Thyroid gland (tissue), 4 donors: ENCODE measurements around the gene GRAMD1B. TPM values are rescaled to one million over a fixed set of nuclear protein-coding genes. Genes with fewer than 3 reads are reported as not detected.

Source experiments
- DNase-seq, 2 donors: peaks; one replicate each; pipeline ENCODE4 v3.0.0-alpha.2; 2019
- H3K27ac ChIP-seq, 3 donors: fragments of 200-600 bp; sonication (generic); 1 replicate in 2 of 3; 2 replicates in 1 of 3; pipeline ENCODE4 v1.5.1; 2016 to 2019; ENCODE audit warnings: mild to moderate bottlenecking in 1 of 3, moderate library complexity in 1 of 3
- H3K27me3 ChIP-seq: fragments of 200-600 bp; sonication (generic); one replicate; pipeline ENCODE4 v1.5.1; 2019
- H3K36me3 ChIP-seq, 2 donors: fragments of 200-600 bp; sonication (generic); one replicate each; pipeline ENCODE4 v1.5.1; 2016 to 2019
- H3K4me1 ChIP-seq, 2 donors: fragments of 200-600 bp; sonication (generic); one replicate each; pipeline ENCODE4 v1.5.1; 2017 to 2019
- H3K4me3 ChIP-seq, 3 donors: fragments of 200-600 bp; sonication (generic); replicated peaks in 1 of 3; 1 replicate in 2 of 3; 2 replicates in 1 of 3; pipeline ENCODE4 v1.5.1; 2016; ENCODE audit warnings: mild to moderate bottlenecking in 1 of 3
- H3K9me3 ChIP-seq: fragments of 200-600 bp; sonication (generic); one replicate; pipeline ENCODE4 v1.5.1; 2017
- POLR2A ChIP-seq, 2 donors: fragments of 450-650 bp; IDR thresholded peaks; one replicate each; pipeline ENCODE4 v1.6.1; 2017; ENCODE audit warnings: antibody characterized with exemption in 2 of 2, mild to moderate bottlenecking in 2 of 2, moderate library complexity in 1 of 2
- WGBS, 2 donors: methylation state at CpG; one replicate each; pipeline ENCODE4 v1.1.5; 2017; 5-methylcytosine and 5-hydroxymethylcytosine counted together
- intact Hi-C: fragments of 100-400 bp; cut with DNase I; formaldehyde crosslinking; loops from one replicate; pipeline ENCODE4 v1.15.1; 2023
- total RNA-seq, 4 donors: library from RNA; depleted of rRNA; stranded (reverse); fragments of >200 nt; gene quantifications; one replicate each; pipeline ENCODE4 v1.2.3, GENCODE V29; 2016
- TF ChIP-seq, protein P1 (sequence below), 6 experiments: fragments of 200-600 bp in 3 of 6; fragments of 450-650 bp in 3 of 6; sonication (generic) in 3 of 6; IDR thresholded peaks; one replicate each; pipeline ENCODE4 v1.5.1; 2016 to 2019; ENCODE audit warnings: antibody characterized with exemption in 6 of 6, mild to moderate bottlenecking in 2 of 6, inconsistent platforms in 1 of 6, moderate library complexity in 1 of 6

The GRAMD1B gene
- total RNA-seq, 4 donors from 2014 or later: 7.0 to 22.7 (median 9.2) TPM

DNA sequence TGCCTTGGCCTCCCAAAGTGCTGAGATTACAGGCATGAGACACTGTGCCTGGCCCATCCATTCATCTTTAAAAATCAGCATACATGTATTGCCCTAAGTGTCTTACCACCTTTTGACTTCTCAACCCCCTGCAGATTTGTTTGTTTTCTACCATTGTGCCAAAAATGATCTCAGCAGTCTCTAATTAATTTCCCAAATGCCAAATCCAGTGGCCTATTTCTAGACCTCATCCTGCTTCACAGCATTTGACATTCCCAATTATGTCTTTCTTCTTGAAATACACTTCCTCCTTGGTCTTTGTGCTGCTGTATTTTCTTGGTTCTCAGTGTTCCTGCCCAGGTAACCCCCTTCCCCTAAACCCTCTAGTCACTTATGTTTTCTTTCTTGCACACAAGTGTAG lies 46.0 kb upstream of the GRAMD1B start:
- Histone ChIP-seq H3K9me3 (no peaks in the 10 kb centered on the region), H3K36me3 (no peaks in the 10 kb centered on the region), H3K27me3 (no peaks in the 10 kb centered on the region), H3K4me3 (no peak overlapping the region), H3K27ac (no peak overlapping the region), H3K4me1 (peaks cover 0 to 25% of the 10 kb centered on the region in 2 donors)
- intact Hi-C loops: no loop called here
- no peak for DNase-seq
- TF ChIP-seq, protein P1, sequence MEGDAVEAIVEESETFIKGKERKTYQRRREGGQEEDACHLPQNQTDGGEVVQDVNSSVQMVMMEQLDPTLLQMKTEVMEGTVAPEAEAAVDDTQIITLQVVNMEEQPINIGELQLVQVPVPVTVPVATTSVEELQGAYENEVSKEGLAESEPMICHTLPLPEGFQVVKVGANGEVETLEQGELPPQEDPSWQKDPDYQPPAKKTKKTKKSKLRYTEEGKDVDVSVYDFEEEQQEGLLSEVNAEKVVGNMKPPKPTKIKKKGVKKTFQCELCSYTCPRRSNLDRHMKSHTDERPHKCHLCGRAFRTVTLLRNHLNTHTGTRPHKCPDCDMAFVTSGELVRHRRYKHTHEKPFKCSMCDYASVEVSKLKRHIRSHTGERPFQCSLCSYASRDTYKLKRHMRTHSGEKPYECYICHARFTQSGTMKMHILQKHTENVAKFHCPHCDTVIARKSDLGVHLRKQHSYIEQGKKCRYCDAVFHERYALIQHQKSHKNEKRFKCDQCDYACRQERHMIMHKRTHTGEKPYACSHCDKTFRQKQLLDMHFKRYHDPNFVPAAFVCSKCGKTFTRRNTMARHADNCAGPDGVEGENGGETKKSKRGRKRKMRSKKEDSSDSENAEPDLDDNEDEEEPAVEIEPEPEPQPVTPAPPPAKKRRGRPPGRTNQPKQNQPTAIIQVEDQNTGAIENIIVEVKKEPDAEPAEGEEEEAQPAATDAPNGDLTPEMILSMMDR (IDR thresholded peaks at IDR 0.05): no peak
- TF ChIP-seq POLR2A (IDR thresholded peaks at IDR 0.05): no peak

DNA sequence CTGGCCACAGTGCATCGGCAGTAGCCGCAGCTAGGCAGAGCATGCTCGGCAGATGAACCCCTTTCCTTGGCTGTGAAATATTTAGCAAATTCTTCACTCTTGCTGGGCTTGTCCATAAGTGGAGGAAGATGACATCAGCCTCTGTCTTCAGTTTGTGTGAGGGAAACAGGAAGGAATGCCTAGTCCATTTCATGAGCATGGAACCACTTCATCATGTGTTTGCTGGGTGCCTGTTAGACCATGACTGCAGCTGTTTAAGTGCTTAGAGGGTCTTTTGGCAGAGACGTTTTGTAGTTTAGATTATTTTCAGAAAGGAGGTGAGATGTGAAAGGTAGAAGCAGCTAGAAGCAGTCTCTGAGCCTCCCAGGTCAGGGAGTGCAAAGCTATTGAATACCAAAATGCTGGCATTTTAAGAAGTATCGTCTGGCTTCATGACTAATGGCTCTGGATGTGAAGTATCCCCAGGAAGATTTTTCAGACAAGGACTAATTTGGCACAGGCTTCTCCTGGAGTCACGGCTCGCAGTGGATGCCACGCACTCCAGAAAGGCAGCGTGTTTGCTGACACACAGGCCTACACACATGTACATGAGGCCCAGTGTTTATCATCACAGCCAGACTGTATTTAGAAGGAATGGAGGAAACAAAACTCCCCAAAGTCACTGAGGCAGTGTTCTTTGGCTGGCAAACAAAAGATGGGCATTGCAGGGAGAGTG lies 43.1 kb upstream of the GRAMD1B start:
- TF ChIP-seq POLR2A (IDR thresholded peaks at IDR 0.05): no peak
- TF ChIP-seq, protein P1 (IDR thresholded peaks at IDR 0.05): no peak
- WGBS, 2 donors: 24 to 31% methylated on average over 9 of the region's 9 CpGs
- intact Hi-C loops: no loop called here

DNA sequence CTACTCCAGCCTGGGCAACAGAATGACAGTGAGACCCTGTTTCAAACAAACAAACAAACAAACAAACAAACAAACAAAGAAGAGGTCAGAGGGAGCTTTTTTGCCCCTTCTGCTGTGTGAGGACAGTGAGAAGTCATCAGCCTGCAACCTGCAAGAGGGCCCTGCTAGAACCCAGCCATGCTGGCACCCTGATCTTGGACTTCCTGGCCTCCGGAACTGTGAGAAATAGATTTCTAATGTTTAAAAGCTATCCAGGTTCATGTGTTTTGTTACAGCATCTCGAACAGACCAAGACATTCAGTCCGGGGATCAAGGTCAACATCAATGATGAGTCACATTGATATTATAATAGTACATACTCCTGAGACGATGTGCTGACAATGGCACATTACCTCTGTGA lies 41.4 kb upstream of the GRAMD1B start:
- H3K4me1 ChIP-seq: peaks cover 0 to 22% of the 10 kb centered on the region in 2 donors
- 92 to 95% methylated on average over 4 of the region's 4 CpGs for WGBS, 2 donors
- no peak overlapping the region for H3K27ac ChIP-seq
- DNase-seq: no peak
- no peak for TF ChIP-seq POLR2A (IDR thresholded peaks at IDR 0.05)
- TF ChIP-seq, protein P1 (IDR thresholded peaks at IDR 0.05): no peak
- intact Hi-C loops: no loop called here
- H3K4me3 ChIP-seq: no peak overlapping the region
- no peaks in the 10 kb centered on the region for H3K36me3 ChIP-seq
- H3K27me3 ChIP-seq: no peaks in the 10 kb centered on the region
- H3K9me3 ChIP-seq: no peaks in the 10 kb centered on the region

More for the DNA sequence above, 43.1 kb upstream of the GRAMD1B start:
- H3K27me3 ChIP-seq: no peaks in the 10 kb centered on the region
- peak overlapping the region; percentile 32 to 73 (median 72) for H3K27ac ChIP-seq
- peak; percentile 72 to 74 for DNase-seq
- peaks cover 0 to 25% of the 10 kb centered on the region in 2 donors for H3K4me1 ChIP-seq
- no peaks in the 10 kb centered on the region for H3K9me3 ChIP-seq
- H3K4me3 ChIP-seq: no peak overlapping the region
- H3K36me3 ChIP-seq: no peaks in the 10 kb centered on the region

DNA sequence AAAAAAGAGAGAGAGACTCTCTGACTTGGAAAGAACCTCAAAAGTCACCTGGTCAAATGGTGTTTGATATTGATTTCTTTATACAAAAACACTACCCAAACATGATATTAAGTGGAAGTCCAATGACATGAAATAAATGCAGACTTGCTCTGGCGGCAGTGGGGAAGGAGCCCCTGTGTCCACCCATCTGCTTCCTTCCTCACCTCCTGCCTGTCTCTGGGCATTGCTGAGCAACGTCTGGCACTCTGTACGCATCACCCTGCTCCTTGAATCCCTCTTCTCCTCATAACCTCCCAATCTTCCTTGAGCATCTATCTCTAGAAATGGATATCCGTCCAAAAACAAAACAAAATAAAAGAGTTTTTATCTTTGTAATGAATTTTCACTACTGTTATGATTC lies 39.9 kb upstream of the GRAMD1B start:
- no peaks in the 10 kb centered on the region for H3K27me3 ChIP-seq
- DNase-seq: no peak
- WGBS, 2 donors: 85 to 88% methylated on average over 4 of the region's 4 CpGs
- H3K4me1 ChIP-seq: peaks cover 0 to 22% of the 10 kb centered on the region in 2 donors
- no peak for TF ChIP-seq POLR2A (IDR thresholded peaks at IDR 0.05)
- TF ChIP-seq, protein P1 (IDR thresholded peaks at IDR 0.05): no peak
- H3K4me3 ChIP-seq: no peak overlapping the region
- H3K27ac ChIP-seq: no peak overlapping the region
- H3K36me3 ChIP-seq: no peaks in the 10 kb centered on the region
- intact Hi-C loops: no loop called here
- H3K9me3 ChIP-seq: no peaks in the 10 kb centered on the region

DNA sequence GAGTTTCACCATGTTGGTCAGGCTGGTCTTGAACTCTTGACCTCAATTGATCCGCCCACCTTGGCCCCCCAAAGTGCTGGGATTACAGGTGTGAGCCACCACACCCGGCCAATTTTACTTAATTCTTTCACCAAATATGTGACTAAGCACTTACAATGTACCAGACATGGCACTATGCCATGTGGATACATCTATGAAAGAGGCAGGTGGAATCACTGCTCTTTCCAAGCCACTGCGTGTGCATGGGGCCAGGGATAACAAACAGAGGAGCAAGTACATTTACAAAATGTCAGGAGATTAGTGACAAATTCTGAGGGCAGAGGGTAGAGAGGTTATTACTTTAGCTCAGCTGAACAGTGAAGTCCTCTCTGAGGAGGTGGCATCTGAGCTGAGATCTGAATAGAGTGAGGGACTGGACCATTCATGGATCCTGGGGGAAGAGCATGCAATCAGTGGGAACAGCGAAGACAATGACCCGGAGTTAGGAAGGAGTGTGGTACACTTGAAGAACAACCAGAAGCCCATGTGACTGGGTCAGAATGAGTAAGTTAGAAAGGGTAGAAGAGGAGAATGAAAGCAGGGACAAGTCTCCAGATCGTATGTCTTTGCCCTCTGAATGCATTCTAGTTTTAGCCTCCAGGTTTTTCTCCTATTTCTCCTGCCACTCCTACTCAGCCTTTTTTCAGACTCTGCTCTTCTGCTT lies 38.3 kb upstream of the GRAMD1B start:
- no peak for TF ChIP-seq POLR2A (IDR thresholded peaks at IDR 0.05)
- TF ChIP-seq, protein P1 (IDR thresholded peaks at IDR 0.05): no peak
- no peaks in the 10 kb centered on the region for H3K27me3 ChIP-seq
- no peaks in the 10 kb centered on the region for H3K9me3 ChIP-seq
- H3K4me3 ChIP-seq: no peak overlapping the region
- H3K27ac ChIP-seq: no peak overlapping the region
- peaks cover 0 to 15% of the 10 kb centered on the region in 2 donors for H3K4me1 ChIP-seq
- no peak for DNase-seq
- 91 to 94% methylated on average over 6 of the region's 6 CpGs for WGBS, 2 donors
- no peaks in the 10 kb centered on the region for H3K36me3 ChIP-seq
- intact Hi-C loops: no loop called here
